ENCODE results near the gene EMC7. TPM values are rescaled to one million over a fixed set of nuclear protein-coding genes. Genes with fewer than 3 reads are reported as not detected.

EMC7 gene
- total RNA-seq, 1 experiment from 2014 or later: 42.5 TPM

DNA sequence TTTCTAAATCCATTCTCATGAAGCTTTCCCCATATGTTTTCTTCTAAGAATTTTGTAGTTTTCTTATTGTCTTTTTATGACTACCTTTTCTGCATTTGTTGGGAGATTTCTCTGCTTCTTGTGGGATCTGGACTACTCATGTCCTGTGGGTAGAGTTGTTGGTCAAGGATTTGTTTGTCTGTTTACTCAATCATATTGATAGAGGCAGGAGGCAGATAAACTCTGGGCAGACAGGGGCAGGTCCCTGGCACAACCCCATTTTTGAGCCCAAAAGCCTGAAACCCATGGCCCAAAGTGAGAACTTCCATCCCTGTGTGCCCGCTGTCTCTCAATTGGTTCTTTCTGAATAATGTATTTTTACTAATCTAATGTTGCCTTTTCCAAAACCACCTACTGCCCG, 12.6 kb upstream of the EMC7 start:
- Histone ChIP-seq H3K27me3 (replicated peaks) (no peaks in the 10 kb centered on the region), H3K4me3 (no peak overlapping the region), H3K36me3 (no peaks in the 10 kb centered on the region), H3K4me1 (replicated peaks) (peaks cover 6% of the 10 kb centered on the region), H3K27ac (no peak overlapping the region), H3K9me3 (replicated peaks) (no peaks in the 10 kb centered on the region)
- DNase-seq (ENCODE audit: low read depth in 1 of 2, low spot score in 2 of 2): no peak

DNA sequence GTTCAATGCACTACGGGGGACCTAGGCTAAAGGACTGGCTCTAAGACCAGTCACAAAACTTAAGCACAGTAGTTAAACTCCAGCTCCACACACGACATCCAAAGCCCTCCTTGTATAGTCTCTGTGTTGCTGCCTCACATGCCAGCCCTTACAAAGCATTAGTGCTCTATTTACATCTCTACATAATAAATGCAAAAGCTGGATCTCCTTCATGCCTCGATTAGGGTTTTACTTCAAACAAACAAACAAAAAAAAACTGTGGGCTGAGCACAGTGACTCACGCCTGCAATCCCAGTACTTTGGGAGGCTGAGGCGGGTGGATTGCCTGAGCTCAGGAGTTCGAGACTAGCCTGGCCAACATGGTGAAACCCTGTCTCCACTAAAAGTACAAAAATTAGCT, 9.8 kb upstream of the EMC7 start:
- no peaks in the 10 kb centered on the region for H3K27me3 ChIP-seq (replicated peaks)
- no peak overlapping the region for H3K27ac ChIP-seq
- no peak overlapping the region for H3K4me3 ChIP-seq
- H3K36me3 ChIP-seq: no peaks in the 10 kb centered on the region
- no peaks in the 10 kb centered on the region for H3K9me3 ChIP-seq (replicated peaks)
- H3K4me1 ChIP-seq (replicated peaks): peaks cover 6% of the 10 kb centered on the region
- peak in 1 of 2 experiments; percentile 18 for DNase-seq (ENCODE audit: low read depth in 1 of 2, low spot score in 2 of 2)

DNA sequence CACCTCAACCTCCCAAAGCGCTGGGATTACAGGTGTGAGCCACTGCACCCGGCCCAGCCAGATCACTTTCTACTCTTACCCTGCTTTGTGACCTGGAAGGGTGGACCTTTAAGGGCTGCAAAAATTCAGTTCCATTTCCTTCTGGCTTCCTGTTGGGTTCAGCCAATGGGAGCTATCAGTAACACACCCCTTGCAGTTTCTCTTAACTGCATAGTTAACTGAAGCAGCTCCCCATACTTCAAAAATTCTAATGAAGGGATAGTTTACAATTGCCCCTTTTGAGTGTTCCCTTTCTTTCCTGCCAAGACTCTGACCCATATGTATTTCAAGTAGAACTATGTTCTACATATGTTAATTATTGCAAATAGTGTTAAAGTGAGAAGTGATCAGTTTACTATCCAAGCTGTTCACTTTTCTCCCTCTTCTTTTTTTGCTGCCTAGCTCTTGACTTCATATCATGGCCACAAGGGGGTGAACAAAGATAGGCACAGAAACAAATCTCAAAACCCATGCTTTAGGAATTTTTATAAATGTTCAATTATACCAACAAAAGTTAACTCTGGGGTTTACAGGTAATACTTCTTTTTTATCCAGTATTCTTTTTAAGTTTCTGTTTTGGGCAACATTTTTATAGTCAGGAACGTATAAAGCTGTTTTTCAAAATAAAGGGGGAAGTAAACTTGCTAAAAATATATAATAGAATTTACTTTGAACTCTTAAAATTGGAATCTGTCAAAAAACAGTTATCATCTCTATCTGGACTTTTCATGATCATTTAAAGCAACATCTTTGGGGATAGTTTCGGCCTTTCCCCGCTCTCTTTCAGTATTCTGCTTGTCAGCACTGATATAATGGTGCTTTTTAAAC, 8.4 kb upstream of the EMC7 start:
- DNase-seq (ENCODE audit: low read depth in 1 of 2, low spot score in 2 of 2): peak in 1 of 2 experiments; percentile 41
- no peaks in the 10 kb centered on the region for H3K36me3 ChIP-seq
- no peak overlapping the region for H3K4me3 ChIP-seq
- no peaks in the 10 kb centered on the region for H3K27me3 ChIP-seq (replicated peaks)
- peaks cover 6% of the 10 kb centered on the region for H3K4me1 ChIP-seq (replicated peaks)
- no peaks in the 10 kb centered on the region for H3K9me3 ChIP-seq (replicated peaks)
- no peak overlapping the region for H3K27ac ChIP-seq

DNA sequence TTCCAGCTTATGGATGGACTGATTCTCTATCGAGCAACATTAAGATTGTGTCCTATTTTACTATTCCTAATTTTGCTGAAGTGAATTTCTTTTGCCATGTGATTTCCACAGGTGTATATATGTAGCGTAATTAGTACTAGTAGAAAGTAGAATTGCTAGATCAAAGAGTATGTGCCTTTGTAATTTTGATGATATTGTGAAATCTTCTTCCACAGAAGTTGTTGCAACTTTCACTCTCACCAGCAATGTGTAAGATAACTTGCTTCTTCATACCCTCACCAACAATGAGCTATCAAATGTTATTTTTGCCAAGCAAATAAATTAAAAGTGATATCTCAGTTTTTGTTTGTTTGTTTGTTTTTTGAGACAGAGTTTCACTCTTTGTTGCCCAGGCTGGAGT, 5.7 kb upstream of the EMC7 start:
- Histone ChIP-seq H3K27me3 (replicated peaks) (no peaks in the 10 kb centered on the region), H3K9me3 (replicated peaks) (no peaks in the 10 kb centered on the region), H3K27ac (no peak overlapping the region), H3K4me3 (no peak overlapping the region), H3K36me3 (peaks cover 5% of the 10 kb centered on the region; the same call in 1 of the 2 replicates), H3K4me1 (replicated peaks) (peaks cover 13% of the 10 kb centered on the region)
- no peak for DNase-seq (ENCODE audit: low read depth in 1 of 2, low spot score in 2 of 2)

DNA sequence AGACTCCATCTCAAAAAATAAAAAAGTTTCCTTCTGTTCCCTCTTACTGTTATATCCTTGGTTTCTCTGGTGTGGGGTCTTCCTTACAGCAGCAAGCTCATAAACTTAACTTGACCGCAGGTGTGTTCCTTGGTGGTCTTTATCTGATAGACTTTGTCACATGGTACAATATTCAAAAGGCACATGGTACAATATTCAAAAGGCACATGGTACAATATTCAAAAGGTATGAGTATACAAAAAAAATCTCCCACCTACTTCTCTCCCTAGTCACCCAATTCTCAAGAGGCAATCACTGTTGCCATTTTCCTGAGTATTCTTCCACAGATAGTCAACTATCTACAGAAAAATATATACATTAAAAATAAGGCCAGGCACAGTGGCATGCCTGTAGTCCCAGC, 4.8 kb upstream of the EMC7 start:
- H3K9me3 ChIP-seq (replicated peaks): no peaks in the 10 kb centered on the region
- no peak for DNase-seq (ENCODE audit: low read depth in 1 of 2, low spot score in 2 of 2)
- H3K27ac ChIP-seq: no peak overlapping the region
- peaks cover 7% of the 10 kb centered on the region for H3K36me3 ChIP-seq
- H3K27me3 ChIP-seq (replicated peaks): no peaks in the 10 kb centered on the region
- peaks cover 10% of the 10 kb centered on the region for H3K4me1 ChIP-seq (replicated peaks)
- H3K4me3 ChIP-seq: no peak overlapping the region

DNA sequence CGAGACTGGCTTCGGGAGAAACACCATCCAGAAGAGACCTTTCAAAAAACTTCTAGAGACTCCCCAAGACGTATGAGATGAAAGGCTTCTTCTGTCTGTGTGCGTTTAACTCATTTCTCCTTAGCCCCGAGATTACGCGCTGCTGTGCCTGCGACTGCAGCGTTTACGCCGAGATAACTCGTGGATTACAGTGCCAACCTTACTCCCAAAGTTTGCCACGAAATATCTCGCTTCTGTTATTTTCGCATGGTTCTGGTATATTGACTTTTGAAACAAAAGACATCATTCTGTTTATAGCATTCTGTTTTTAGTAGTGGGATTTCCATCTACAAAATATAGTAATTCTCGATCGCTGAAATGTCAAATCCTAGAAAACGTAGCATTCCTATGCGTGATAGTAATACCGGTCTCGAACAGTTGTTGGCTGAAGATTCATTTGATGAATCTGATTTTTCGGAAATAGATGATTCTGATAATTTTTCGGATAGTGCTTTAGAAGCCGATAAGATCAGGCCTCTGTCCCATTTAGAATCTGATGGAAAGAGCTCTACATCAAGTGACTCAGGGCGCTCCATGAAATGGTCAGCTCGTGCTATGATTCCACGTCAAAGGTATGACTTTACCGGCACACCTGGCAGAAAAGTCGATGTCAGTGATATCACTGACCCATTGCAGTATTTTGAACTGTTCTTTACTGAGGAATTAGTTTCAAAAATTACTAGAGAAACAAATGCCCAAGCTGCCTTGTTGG, 688 bp upstream of the EMC7 start:
- Histone ChIP-seq H3K36me3 (peaks cover 17% of the 10 kb centered on the region), H3K9me3 (replicated peaks) (no peaks in the 10 kb centered on the region), H3K4me1 (replicated peaks) (peaks cover 13% of the 10 kb centered on the region), H3K4me3 (peak overlapping the region; percentile 75), H3K27me3 (replicated peaks) (no peaks in the 10 kb centered on the region), H3K27ac (peak overlapping the region; percentile 63)
- DNase-seq (ENCODE audit: low read depth in 1 of 2, low spot score in 2 of 2): no peak

DNA sequence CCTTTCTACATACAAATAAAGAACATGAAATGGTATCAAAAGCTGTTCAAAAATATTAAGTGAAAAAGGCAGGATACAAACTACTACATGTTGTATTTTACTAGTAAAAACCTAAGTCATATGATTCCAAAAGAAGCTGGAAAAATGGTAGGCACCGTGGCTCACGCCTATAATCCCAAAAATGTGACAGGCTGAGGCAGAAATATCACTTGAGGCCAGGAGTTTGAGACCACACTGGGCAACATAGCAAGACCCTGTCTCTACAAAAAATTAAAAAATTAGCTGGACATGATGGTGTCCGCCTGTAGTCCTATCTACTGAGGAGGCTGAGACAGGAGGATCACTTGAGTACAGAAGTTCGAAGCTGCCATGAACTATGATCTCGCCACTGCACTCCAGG, 1.7 kb downstream of the EMC7 start:
- H3K27ac ChIP-seq: no peak overlapping the region
- DNase-seq (ENCODE audit: low read depth in 1 of 2, low spot score in 2 of 2): no peak
- H3K36me3 ChIP-seq: peaks cover 28% of the 10 kb centered on the region
- no peaks in the 10 kb centered on the region for H3K9me3 ChIP-seq (replicated peaks)
- no peaks in the 10 kb centered on the region for H3K27me3 ChIP-seq (replicated peaks)
- peaks cover 13% of the 10 kb centered on the region for H3K4me1 ChIP-seq (replicated peaks)
- H3K4me3 ChIP-seq: no peak overlapping the region

DNA sequence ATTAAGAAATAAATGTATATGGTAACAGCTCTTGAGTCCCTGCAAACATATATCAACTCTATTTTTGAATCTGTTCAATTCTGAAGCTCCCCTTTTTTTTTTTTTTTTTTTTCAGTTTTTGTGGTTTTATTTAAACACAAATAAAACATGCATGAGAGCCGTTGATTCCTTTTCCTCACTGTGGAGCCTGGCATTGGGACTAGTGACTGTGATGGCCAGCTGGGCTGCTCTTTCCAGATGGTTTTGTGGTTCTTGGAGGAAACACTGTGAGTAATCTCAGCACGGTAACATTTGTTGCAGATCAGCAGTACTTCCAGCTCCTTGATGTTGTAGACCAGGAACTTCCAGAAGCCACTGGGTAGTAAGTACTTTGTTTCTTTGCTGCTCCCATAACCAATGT, 15.9 kb downstream of the EMC7 start:
- no peak for DNase-seq (ENCODE audit: low read depth in 1 of 2, low spot score in 2 of 2)
- H3K27ac ChIP-seq: no peak overlapping the region

DNA sequence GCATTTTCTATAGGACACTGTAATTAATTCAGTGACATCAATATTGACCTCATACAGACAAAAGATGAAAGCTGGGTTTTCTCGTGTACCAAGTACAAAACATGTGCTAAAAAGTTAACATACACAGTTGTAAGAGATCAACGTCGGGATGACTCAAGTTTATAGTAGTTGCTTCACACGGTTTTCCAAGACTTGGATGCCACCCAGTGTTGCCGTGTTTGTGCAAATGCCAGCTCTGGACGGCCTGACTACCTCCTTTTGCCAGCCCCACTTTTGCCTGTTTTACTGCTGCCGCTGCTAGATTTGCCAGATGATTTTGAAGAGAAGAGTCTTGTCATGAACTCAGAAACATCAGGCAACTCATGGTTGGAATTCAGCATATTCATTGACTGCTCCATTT, 17.6 kb downstream of the EMC7 start:
- H3K27me3 ChIP-seq (replicated peaks): no peaks in the 10 kb centered on the region
- no peak for DNase-seq (ENCODE audit: low read depth in 1 of 2, low spot score in 2 of 2)
- no peaks in the 10 kb centered on the region for H3K4me1 ChIP-seq (replicated peaks)
- no peak overlapping the region for H3K27ac ChIP-seq
- H3K36me3 ChIP-seq: peaks cover 60% of the 10 kb centered on the region
- H3K9me3 ChIP-seq (replicated peaks): no peaks in the 10 kb centered on the region
- no peak overlapping the region for H3K4me3 ChIP-seq

More for the DNA sequence above, 15.9 kb downstream of the EMC7 start:
- Histone ChIP-seq H3K4me3 (no peak overlapping the region), H3K9me3 (replicated peaks) (no peaks in the 10 kb centered on the region), H3K36me3 (peaks cover 76% of the 10 kb centered on the region), H3K27me3 (replicated peaks) (no peaks in the 10 kb centered on the region), H3K4me1 (replicated peaks) (no peaks in the 10 kb centered on the region)

DNA sequence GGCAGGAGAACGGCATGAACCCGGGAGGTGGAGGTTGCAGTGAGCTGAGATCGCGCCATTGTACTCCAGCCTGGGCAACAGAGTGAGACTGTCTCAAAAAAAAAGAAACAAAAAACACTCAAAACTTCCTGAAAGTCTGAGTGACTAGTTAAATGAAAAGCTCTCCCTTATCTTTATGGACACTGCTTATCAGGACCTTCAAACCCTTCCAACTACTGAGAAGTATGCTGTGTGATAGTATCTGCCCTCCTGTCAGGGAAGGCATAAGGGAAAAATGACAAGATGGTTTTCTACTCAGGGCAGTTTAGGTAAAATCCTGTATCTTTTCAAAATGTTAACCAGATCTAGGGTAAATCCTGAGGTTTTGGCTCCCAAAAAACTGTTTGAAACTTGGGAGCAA, 21.8 kb downstream of the EMC7 start:
- H3K4me1 ChIP-seq (replicated peaks): no peaks in the 10 kb centered on the region
- H3K27me3 ChIP-seq (replicated peaks): no peaks in the 10 kb centered on the region

DNA sequence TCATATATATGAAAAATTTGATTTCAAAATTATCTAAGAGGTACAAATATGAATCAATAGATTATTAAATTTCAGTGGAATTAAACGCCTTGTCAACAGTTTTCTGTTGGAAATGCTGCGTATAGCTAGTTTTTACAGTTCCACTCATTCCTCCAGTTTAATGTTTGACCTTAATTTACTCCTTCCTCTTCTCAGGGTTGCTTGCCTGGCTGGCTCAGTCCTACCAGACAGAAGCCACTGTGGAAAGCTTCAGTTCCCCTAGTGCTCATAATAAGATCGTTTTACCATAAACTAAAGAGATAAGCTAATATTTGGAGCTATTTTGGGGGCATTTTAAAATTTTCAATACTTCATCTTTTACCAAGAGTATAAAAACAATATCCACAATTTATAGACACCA, 22.8 kb downstream of the EMC7 start:
- Histone ChIP-seq H3K36me3 (peaks cover 18% of the 10 kb centered on the region), H3K4me3 (no peak overlapping the region), H3K27me3 (replicated peaks) (no peaks in the 10 kb centered on the region), H3K4me1 (replicated peaks) (no peaks in the 10 kb centered on the region), H3K9me3 (replicated peaks) (no peaks in the 10 kb centered on the region), H3K27ac (no peak overlapping the region)
- DNase-seq (ENCODE audit: low read depth in 1 of 2, low spot score in 2 of 2): no peak

More for the DNA sequence above, 21.8 kb downstream of the EMC7 start:
- Histone ChIP-seq H3K27ac (no peak overlapping the region), H3K9me3 (replicated peaks) (no peaks in the 10 kb centered on the region), H3K4me3 (no peak overlapping the region), H3K36me3 (peaks cover 25% of the 10 kb centered on the region)
- DNase-seq (ENCODE audit: low read depth in 1 of 2, low spot score in 2 of 2): no peak

DNA sequence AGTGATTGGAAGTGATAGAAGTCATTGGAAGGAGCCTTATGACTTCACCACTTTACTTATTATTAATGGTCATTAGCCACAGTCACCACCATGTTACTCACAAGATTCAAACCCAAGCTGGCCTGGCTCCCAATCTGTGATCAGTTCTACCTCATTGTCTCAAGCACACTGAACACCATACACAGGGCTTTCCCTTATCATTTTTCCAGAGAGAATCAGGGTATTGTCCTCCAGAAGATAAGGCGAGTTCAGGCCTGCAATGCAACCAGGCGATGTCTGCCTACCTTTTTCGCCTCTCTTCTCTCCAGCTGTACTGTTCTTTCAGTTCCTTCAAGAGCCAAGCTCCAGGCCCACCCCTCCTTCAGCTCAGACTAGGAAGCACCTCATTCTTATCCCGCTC, 24.9 kb downstream of the EMC7 start:
- H3K36me3 ChIP-seq: no peaks in the 10 kb centered on the region; the same call in 1 of the 2 replicates
- H3K27me3 ChIP-seq (replicated peaks): no peaks in the 10 kb centered on the region
- no peaks in the 10 kb centered on the region for H3K9me3 ChIP-seq (replicated peaks)
- DNase-seq (ENCODE audit: low read depth in 1 of 2, low spot score in 2 of 2): no peak
- H3K4me1 ChIP-seq (replicated peaks): no peaks in the 10 kb centered on the region
- H3K27ac ChIP-seq: no peak overlapping the region
- no peak overlapping the region for H3K4me3 ChIP-seq

DNA sequence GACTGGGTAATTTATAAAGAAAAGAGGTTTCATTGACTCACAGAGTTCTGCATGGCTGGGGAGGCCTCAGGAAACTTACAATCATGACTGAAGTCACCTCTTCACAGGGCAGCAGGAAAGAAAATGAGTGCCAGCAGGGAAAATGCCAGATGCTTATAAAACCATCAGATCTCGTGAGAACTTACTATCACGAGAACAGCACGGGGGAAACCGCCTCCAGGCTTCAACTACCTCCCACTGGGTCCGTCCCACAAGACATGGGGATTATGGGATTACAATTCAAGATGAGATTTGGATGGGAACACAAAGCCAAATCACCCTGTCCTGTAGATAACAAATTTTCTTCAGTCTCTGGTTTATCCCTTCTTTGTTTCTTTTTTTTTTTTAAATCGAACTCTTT, 31.7 kb downstream of the EMC7 start:
- H3K4me1 ChIP-seq (replicated peaks): no peaks in the 10 kb centered on the region
- no peak overlapping the region for H3K27ac ChIP-seq
- H3K27me3 ChIP-seq (replicated peaks): no peaks in the 10 kb centered on the region
- no peaks in the 10 kb centered on the region for H3K9me3 ChIP-seq (replicated peaks)
- no peaks in the 10 kb centered on the region for H3K36me3 ChIP-seq
- H3K4me3 ChIP-seq: no peak overlapping the region
- DNase-seq (ENCODE audit: low read depth in 1 of 2, low spot score in 2 of 2): no peak

DNA sequence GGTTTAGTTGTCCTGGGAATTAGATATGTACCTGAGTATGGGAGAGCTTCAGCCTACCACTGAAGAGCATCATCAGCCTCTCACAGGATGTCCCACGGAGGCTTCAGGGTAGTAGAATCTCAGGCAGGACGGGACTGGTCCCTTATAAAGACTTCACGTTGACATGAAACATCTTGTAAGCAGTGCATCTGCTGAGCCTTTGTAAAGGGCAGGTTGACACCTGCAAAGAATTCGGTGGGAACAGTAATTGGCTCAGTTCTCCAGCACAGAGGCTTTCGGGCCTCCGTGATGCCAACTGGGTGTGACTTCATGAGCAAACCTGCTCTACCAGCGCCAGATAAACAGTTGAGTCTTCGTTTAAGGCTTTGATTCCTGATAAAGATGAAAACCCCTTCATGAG, 35.7 kb downstream of the EMC7 start:
- H3K9me3 ChIP-seq (replicated peaks): no peaks in the 10 kb centered on the region
- no peaks in the 10 kb centered on the region for H3K27me3 ChIP-seq (replicated peaks)
- DNase-seq (ENCODE audit: low read depth in 1 of 2, low spot score in 2 of 2): no peak
- no peaks in the 10 kb centered on the region for H3K4me1 ChIP-seq (replicated peaks)
- H3K27ac ChIP-seq: no peak overlapping the region
- H3K36me3 ChIP-seq: no peaks in the 10 kb centered on the region
- no peak overlapping the region for H3K4me3 ChIP-seq

Measured in SJSA1 (cell line).